GM10847 (cell line): ENCODE data around the gene GIMAP6.

Experiments used
- POLR2A ChIP-seq: IDR thresholded peaks from 2 replicates; pipeline ENCODE4 v1.6.1; 2011; ENCODE audit not compliant: insufficient read length; ENCODE audit errors: extremely low read depth

GIMAP6 gene

GRCh38 chr7:150645259-150646020 is 13.3 kb upstream of the GIMAP6 start:
- TF ChIP-seq POLR2A = no peak

GRCh38 chr7:150642926-150643325 is 10.7 kb upstream of the GIMAP6 start:
- TF ChIP-seq POLR2A = no peak

- no peak for TF ChIP-seq POLR2A
These were observed 9.7 kb upstream of the GIMAP6 start for GRCh38 chr7:150641854-150642253.

GRCh38 chr7:150633926-150634325 is 1.7 kb upstream of the GIMAP6 start:
- no peak for TF ChIP-seq POLR2A

GRCh38 chr7:150631084-150631826 is 930 bp downstream of the GIMAP6 start:
- no peak for TF ChIP-seq POLR2A

GRCh38 chr7:150629347-150629746 is 2.8 kb downstream of the GIMAP6 start:
- TF ChIP-seq POLR2A = no peak

GRCh38 chr7:150627959-150628358 is 4.2 kb downstream of the GIMAP6 start:
- TF ChIP-seq POLR2A = no peak

- no peak for TF ChIP-seq POLR2A
These were observed 5.5 kb downstream of the GIMAP6 start for GRCh38 chr7:150626696-150627095.

GRCh38 chr7:150621376-150621775 is 10.8 kb downstream of the GIMAP6 start:
- TF ChIP-seq POLR2A = no peak

- no peak for TF ChIP-seq POLR2A
These were observed 11.4 kb downstream of the GIMAP6 start for GRCh38 chr7:150620617-150621371.

- TF ChIP-seq POLR2A = no peak
These were observed 12.1 kb downstream of the GIMAP6 start for GRCh38 chr7:150620061-150620460.

- no peak for TF ChIP-seq POLR2A
These were observed 18.3 kb downstream of the GIMAP6 start for GRCh38 chr7:150613880-150614279.

GRCh38 chr7:150612925-150613324 is 19.3 kb downstream of the GIMAP6 start:
- no peak for TF ChIP-seq POLR2A

- no peak for TF ChIP-seq POLR2A
These were observed 22.0 kb downstream of the GIMAP6 start for GRCh38 chr7:150610233-150610632.

- no peak for TF ChIP-seq POLR2A
These were observed 36.8 kb downstream of the GIMAP6 start for GRCh38 chr7:150595361-150595760.

- no peak for TF ChIP-seq POLR2A
These were observed 37.4 kb downstream of the GIMAP6 start for GRCh38 chr7:150594805-150595204.
